ENCODE measurements around the gene BAG2.

The BAG2 gene

GRCh38 chr6:57173886-57174510, 1.9 kb downstream of the BAG2 start:
- Histone ChIP-seq H3K27ac (ENCODE audit: low read depth, low read length) (peak overlapping the region; percentile 79), H3K79me2 (ENCODE audit: control insufficient read depth, insufficient read depth, low read length, unreplicated experiment) (peaks cover 64% of the 10 kb centered on the region), H2AFZ (ENCODE audit: low read length, unreplicated experiment) (no peak overlapping the region), H3K27me3 (ENCODE audit: insufficient read depth, low read length) (no peaks in the 10 kb centered on the region), H3K36me3 (ENCODE audit: insufficient read depth, low read length) (no peaks in the 10 kb centered on the region; the same call in 1 of the 2 replicates), H3K4me1 (ENCODE audit: control insufficient read depth, insufficient read depth, low read length, unreplicated experiment) (peaks cover 39% of the 10 kb centered on the region), H3K4me3 (ENCODE audit: low read depth, low read length) (peak overlapping the region; percentile 83)

DNA sequence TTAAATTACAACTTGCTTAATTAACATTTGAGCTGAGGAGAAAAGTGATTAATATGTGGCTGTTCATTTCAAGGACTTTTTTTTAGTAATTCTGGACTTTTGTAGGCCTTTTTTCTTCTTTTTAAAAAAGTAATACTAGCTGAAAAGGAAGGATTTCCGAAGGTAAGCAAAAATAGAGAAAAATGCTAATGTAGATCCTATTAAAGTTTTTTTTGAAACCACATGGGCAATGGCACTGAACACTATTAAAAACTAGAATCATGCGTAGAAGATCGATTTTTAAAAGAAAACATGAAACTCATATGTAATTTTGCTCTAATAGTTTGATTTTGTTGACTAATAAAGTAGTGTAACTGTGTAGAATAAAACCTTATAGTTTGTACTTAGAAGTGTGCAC, 2.4 kb downstream of the BAG2 start:
- Histone ChIP-seq H3K27me3 (ENCODE audit: insufficient read depth, low read length) (no peaks in the 10 kb centered on the region), H3K79me2 (ENCODE audit: control insufficient read depth, insufficient read depth, low read length, unreplicated experiment) (peaks cover 70% of the 10 kb centered on the region), H3K4me1 (ENCODE audit: control insufficient read depth, insufficient read depth, low read length, unreplicated experiment) (peaks cover 44% of the 10 kb centered on the region), H3K36me3 (ENCODE audit: insufficient read depth, low read length) (no peaks in the 10 kb centered on the region; the same call in 1 of the 2 replicates), H2AFZ (ENCODE audit: low read length, unreplicated experiment) (no peak overlapping the region), H3K4me3 (ENCODE audit: low read depth, low read length) (peak overlapping the region; percentile 83), H3K27ac (ENCODE audit: low read depth, low read length) (peak overlapping the region; percentile 79)

DNA sequence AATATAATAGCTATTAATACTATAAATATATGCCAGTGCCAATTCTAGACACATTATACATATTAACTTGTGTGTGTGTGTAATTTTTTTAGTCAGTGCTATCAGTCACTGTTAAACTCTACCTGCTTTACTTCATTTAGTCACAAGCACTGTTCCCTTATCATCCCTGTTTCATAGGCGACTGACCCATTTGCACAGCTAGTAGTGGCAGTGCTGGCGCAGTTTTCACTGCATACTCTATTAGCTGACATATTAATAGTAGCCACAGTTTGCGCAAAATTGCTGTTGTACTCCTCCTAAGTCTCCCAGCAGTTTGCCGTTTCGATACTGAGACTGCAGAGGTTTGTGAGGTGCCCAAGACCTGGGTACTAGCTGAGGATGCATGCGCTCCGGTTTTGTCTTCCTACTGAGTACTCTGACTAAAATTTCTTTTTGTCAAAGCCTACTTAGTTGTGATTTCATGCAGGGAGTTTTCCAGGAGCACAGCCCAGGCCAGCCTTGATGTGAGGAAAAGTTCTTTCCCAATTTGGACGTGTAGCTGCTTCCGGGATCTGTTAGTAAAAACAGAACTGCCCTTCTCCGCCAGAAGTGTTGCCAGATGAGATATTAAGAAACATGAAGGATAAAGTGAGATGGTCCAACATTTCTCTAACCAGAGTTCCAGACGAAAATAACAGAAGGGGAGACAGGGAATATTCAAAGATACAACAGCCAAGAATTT, 5.6 kb downstream of the BAG2 start:
- peaks cover 44% of the 10 kb centered on the region for H3K4me1 ChIP-seq (ENCODE audit: control insufficient read depth, insufficient read depth, low read length, unreplicated experiment)

GRCh38 chr6:57180596-57180995, 8.5 kb downstream of the BAG2 start:
- H3K27me3 ChIP-seq (ENCODE audit: insufficient read depth, low read length), result no peaks in the 10 kb centered on the region
- no peak overlapping the region for H3K27ac ChIP-seq (ENCODE audit: low read depth, low read length)
- H2AFZ ChIP-seq (ENCODE audit: low read length, unreplicated experiment), result no peak overlapping the region
- H3K79me2 ChIP-seq (ENCODE audit: control insufficient read depth, insufficient read depth, low read length, unreplicated experiment), result peaks cover 60% of the 10 kb centered on the region
- H3K36me3 ChIP-seq (ENCODE audit: insufficient read depth, low read length), result peaks cover 10% of the 10 kb centered on the region
- no peak overlapping the region for H3K4me3 ChIP-seq (ENCODE audit: low read depth, low read length)
- peaks cover 35% of the 10 kb centered on the region for H3K4me1 ChIP-seq (ENCODE audit: control insufficient read depth, insufficient read depth, low read length, unreplicated experiment)

More for the DNA sequence above, 5.6 kb downstream of the BAG2 start:
- H3K36me3 ChIP-seq (ENCODE audit: insufficient read depth, low read length), result peaks cover 3% of the 10 kb centered on the region; the same call in 1 of the 2 replicates
- no peaks in the 10 kb centered on the region for H3K27me3 ChIP-seq (ENCODE audit: insufficient read depth, low read length)
- peaks cover 88% of the 10 kb centered on the region for H3K79me2 ChIP-seq (ENCODE audit: control insufficient read depth, insufficient read depth, low read length, unreplicated experiment)
- H3K27ac ChIP-seq (ENCODE audit: low read depth, low read length), result peak overlapping the region; percentile 44
- H2AFZ ChIP-seq (ENCODE audit: low read length, unreplicated experiment), result no peak overlapping the region
- peak overlapping the region; percentile 51 for H3K4me3 ChIP-seq (ENCODE audit: low read depth, low read length)

GRCh38 chr6:57182017-57182432, 9.9 kb downstream of the BAG2 start:
- Histone ChIP-seq H3K27me3 (ENCODE audit: insufficient read depth, low read length) (no peaks in the 10 kb centered on the region), H2AFZ (ENCODE audit: low read length, unreplicated experiment) (no peak overlapping the region), H3K4me3 (ENCODE audit: low read depth, low read length) (no peak overlapping the region), H3K36me3 (ENCODE audit: insufficient read depth, low read length) (peaks cover 15% of the 10 kb centered on the region), H3K27ac (ENCODE audit: low read depth, low read length) (no peak overlapping the region), H3K79me2 (ENCODE audit: control insufficient read depth, insufficient read depth, low read length, unreplicated experiment) (peaks cover 50% of the 10 kb centered on the region), H3K4me1 (ENCODE audit: control insufficient read depth, insufficient read depth, low read length, unreplicated experiment) (peaks cover 22% of the 10 kb centered on the region)

GRCh38 chr6:57183336-57183735, 11.2 kb downstream of the BAG2 start:
- Histone ChIP-seq H3K36me3 (ENCODE audit: insufficient read depth, low read length) (peaks cover 23% of the 10 kb centered on the region), H3K27ac (ENCODE audit: low read depth, low read length) (no peak overlapping the region), H3K4me1 (ENCODE audit: control insufficient read depth, insufficient read depth, low read length, unreplicated experiment) (peaks cover 10% of the 10 kb centered on the region), H3K4me3 (ENCODE audit: low read depth, low read length) (no peak overlapping the region), H3K79me2 (ENCODE audit: control insufficient read depth, insufficient read depth, low read length, unreplicated experiment) (peaks cover 40% of the 10 kb centered on the region), H2AFZ (ENCODE audit: low read length, unreplicated experiment) (no peak overlapping the region), H3K27me3 (ENCODE audit: insufficient read depth, low read length) (no peaks in the 10 kb centered on the region)

GRCh38 chr6:57190140-57190539, 18.0 kb downstream of the BAG2 start:
- Histone ChIP-seq H3K36me3 (ENCODE audit: insufficient read depth, low read length) (peaks cover 20% of the 10 kb centered on the region), H3K4me1 (ENCODE audit: control insufficient read depth, insufficient read depth, low read length, unreplicated experiment) (peaks cover 6% of the 10 kb centered on the region), H3K4me3 (ENCODE audit: low read depth, low read length) (no peak overlapping the region), H2AFZ (ENCODE audit: low read length, unreplicated experiment) (no peak overlapping the region), H3K27me3 (ENCODE audit: insufficient read depth, low read length) (no peaks in the 10 kb centered on the region), H3K79me2 (ENCODE audit: control insufficient read depth, insufficient read depth, low read length, unreplicated experiment) (peaks cover 10% of the 10 kb centered on the region), H3K27ac (ENCODE audit: low read depth, low read length) (no peak overlapping the region)

- Histone ChIP-seq H3K27ac (ENCODE audit: low read depth, low read length) (no peak overlapping the region), H3K27me3 (ENCODE audit: insufficient read depth, low read length) (no peaks in the 10 kb centered on the region), H2AFZ (ENCODE audit: low read length, unreplicated experiment) (no peak overlapping the region), H3K36me3 (ENCODE audit: insufficient read depth, low read length) (peaks cover 6% of the 10 kb centered on the region; the same call in 1 of the 2 replicates), H3K4me1 (ENCODE audit: control insufficient read depth, insufficient read depth, low read length, unreplicated experiment) (peaks cover 6% of the 10 kb centered on the region), H3K4me3 (ENCODE audit: low read depth, low read length) (no peak overlapping the region), H3K79me2 (ENCODE audit: control insufficient read depth, insufficient read depth, low read length, unreplicated experiment) (peaks cover 7% of the 10 kb centered on the region)
Measured at GRCh38 chr6:57193177-57193576, 21.1 kb downstream of the BAG2 start.

- Histone ChIP-seq H3K4me3 (ENCODE audit: low read depth, low read length) (no peak overlapping the region), H3K36me3 (ENCODE audit: insufficient read depth, low read length) (peaks cover 8% of the 10 kb centered on the region; the same call in 1 of the 2 replicates), H3K27ac (ENCODE audit: low read depth, low read length) (no peak overlapping the region), H3K27me3 (ENCODE audit: insufficient read depth, low read length) (no peaks in the 10 kb centered on the region), H3K79me2 (ENCODE audit: control insufficient read depth, insufficient read depth, low read length, unreplicated experiment) (peaks cover 7% of the 10 kb centered on the region), H2AFZ (ENCODE audit: low read length, unreplicated experiment) (no peak overlapping the region), H3K4me1 (ENCODE audit: control insufficient read depth, insufficient read depth, low read length, unreplicated experiment) (peaks cover 11% of the 10 kb centered on the region)
Measured at GRCh38 chr6:57195457-57195856, 23.3 kb downstream of the BAG2 start.

DNA sequence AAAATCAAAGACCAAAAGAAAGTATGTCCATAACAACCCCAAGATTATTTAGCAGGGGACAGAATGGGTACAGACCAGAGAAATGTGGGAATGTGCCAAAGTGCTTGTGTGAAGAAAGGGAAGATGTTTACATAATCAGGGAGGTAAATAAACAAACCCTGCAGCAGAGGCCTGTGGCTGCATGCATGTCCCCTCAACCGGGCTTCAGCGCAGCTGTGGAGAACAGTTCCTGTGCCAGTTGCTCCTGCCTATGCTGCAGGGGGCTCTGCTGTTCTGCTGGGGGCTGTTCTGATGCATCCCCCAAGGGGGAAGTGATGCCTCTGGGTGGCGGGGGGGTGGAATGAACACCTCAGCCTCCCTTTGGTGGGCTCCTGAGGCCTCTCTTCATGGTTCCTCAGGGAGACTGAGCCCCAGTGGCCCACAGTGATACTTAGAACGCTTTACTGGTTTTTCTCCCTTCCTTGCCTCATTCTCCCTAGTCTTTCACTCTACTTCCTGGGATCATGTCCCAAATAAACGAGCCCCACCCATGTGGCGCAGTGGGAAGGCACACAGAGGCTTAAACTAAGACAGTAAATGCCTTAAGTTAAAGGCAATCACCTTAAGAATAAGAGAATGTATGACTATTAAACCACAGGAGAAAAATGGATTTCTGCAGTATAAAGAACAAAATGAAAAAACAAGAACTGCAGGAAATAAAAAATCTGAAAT, 27.0 kb downstream of the BAG2 start:
- Histone ChIP-seq H3K79me2 (ENCODE audit: control insufficient read depth, insufficient read depth, low read length, unreplicated experiment) (peaks cover 30% of the 10 kb centered on the region), H3K36me3 (ENCODE audit: insufficient read depth, low read length) (0 out of 2 replicates have a peak, but pooled peaks cover 8% of the 10 kb centered on the region), H3K4me3 (ENCODE audit: low read depth, low read length) (no peak overlapping the region), H3K27me3 (ENCODE audit: insufficient read depth, low read length) (no peaks in the 10 kb centered on the region), H3K4me1 (ENCODE audit: control insufficient read depth, insufficient read depth, low read length, unreplicated experiment) (peaks cover 11% of the 10 kb centered on the region), H3K27ac (ENCODE audit: low read depth, low read length) (no peak overlapping the region), H2AFZ (ENCODE audit: low read length, unreplicated experiment) (no peak overlapping the region)

All from ACC112 (cell line).